ENCODE measurements around the gene CLCNKB.

DNA sequence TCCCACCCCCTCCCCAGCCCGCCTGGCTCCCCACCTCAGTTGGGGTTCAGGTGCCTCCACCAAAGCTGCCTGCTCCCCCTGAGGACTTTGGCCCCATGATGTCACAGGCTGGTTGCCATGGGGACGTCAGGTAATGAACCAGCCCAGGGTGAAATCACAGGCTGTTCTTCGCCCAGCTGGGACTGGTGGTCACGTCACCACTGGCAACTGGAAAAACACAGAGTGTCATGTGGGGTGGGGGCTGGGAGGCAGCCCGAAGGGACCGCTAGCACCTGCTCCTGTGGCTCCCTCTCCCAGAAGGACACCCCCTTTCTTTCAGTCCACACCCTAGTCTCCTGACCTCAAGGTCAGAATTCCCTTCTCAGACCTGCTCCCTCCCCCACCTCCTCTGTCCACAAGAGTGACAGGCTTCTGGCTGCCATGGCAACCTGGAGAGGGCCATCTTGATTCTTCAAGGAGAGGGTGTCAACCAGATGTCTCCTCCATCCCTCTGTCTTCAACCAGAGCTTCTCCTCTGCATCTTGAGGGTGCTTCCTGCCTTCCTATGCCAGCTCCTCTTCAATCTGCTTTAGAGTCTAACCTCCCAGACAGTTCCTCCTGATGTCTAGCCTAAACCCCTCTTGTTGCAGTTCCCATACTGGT is 23.7 kb downstream of the CLCNKB start:
- TF ChIP-seq, protein P1, sequence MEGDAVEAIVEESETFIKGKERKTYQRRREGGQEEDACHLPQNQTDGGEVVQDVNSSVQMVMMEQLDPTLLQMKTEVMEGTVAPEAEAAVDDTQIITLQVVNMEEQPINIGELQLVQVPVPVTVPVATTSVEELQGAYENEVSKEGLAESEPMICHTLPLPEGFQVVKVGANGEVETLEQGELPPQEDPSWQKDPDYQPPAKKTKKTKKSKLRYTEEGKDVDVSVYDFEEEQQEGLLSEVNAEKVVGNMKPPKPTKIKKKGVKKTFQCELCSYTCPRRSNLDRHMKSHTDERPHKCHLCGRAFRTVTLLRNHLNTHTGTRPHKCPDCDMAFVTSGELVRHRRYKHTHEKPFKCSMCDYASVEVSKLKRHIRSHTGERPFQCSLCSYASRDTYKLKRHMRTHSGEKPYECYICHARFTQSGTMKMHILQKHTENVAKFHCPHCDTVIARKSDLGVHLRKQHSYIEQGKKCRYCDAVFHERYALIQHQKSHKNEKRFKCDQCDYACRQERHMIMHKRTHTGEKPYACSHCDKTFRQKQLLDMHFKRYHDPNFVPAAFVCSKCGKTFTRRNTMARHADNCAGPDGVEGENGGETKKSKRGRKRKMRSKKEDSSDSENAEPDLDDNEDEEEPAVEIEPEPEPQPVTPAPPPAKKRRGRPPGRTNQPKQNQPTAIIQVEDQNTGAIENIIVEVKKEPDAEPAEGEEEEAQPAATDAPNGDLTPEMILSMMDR (IDR thresholded peaks at IDR 0.05): no peak
- TF ChIP-seq EP300 (IDR thresholded peaks at IDR 0.05) (no peak), POLR2A (IDR thresholded peaks at IDR 0.05) (no peak), POLR2AphosphoS5 (IDR thresholded peaks at IDR 0.05) (no peak)

All from sigmoid colon (tissue), 4 donors.